GM18498 (cell line): Measurements from ENCODE around the gene EIF3J.
"Not testable (repeated sequence)": the region's sequence is repeated elsewhere in the genome, so short reads cannot be mapped to it uniquely, and the experiment has no call there.

Experiments
- ATAC-seq: cut with Tn5 transposase; IDR thresholded peaks from one replicate; pipeline ENCODE4 v1.9.1; 2021; ENCODE audit warnings: mild to moderate bottlenecking, moderate library complexity; ENCODE audit not compliant: unreplicated experiment

EIF3J gene

GRCh38 chr15:44541282-44541958, 4.5 kb downstream of the EIF3J start:
- no peak for ATAC-seq

DNA sequence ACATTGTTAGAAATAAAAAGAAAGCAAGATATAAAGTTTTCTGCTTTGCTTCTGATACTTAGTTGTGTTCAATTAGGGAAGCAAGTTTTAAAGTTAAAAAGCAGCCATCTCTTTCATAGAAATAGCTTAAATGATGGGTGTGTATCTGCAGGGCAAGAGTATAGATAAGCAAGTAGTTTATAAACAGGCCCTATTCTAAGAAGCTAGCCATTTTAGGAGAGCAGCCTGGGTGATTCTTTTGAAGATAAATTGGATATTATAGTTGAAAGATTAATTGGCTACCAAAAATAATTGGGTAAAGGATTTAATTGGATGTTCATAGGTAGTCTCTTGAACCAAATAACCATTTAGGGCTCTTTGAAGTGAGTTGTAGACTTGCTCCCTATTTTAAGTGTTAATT, 5.6 kb downstream of the EIF3J start:
- no peak for ATAC-seq

GRCh38 chr15:44544745-44545144, 7.8 kb downstream of the EIF3J start:
- not testable (repeated sequence) for ATAC-seq

DNA sequence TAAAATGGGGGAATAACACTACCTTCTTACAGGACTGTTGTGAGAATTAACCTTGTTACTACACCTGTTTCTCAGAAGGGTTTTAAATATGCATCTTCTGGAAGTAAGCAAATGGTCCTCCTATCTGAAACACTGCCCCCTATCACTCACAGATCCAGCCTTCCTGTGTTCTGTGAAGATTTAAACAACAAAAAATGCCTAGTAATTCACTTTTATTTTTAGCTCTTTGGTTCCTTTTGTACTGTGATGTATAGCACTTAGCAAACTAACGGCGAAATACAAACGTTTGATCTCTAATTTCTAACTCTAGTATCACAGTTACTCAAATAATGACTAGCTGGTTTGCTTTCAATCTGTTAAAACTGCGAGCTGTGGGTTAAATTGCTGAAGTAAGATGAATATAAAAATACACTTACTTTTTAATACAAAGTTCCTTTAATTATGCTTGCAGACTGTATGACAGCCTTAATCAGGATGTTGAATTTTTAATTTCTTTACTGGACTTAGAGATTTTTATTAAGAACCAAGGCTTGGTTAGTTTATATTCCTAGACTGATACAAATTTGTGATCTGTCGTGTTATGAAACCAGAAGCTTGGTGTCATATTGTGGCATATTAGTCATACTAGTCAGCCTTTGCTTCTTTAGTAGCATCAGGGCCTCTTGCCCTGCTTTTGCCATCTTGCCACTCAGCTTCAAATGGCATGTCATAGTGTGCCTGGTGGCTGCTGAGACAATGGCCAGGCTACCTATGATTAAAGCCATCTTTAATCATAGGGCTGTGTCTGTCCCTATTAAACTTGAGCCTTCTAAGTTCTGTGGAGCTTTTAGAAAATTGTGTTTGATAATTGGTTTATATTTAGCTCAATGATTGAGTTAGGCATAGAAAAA, 9.2 kb downstream of the EIF3J start:
- ATAC-seq, result peak; percentile 77

GRCh38 chr15:44549152-44549551, 12.2 kb downstream of the EIF3J start:
- ATAC-seq, result not testable (repeated sequence)

GRCh38 chr15:44550256-44550655, 13.3 kb downstream of the EIF3J start:
- ATAC-seq, result no peak

GRCh38 chr15:44550734-44551133, 13.8 kb downstream of the EIF3J start:
- ATAC-seq, result no peak

- ATAC-seq, result no peak
Observed at GRCh38 chr15:44554934-44555723, 18.2 kb downstream of the EIF3J start.

DNA sequence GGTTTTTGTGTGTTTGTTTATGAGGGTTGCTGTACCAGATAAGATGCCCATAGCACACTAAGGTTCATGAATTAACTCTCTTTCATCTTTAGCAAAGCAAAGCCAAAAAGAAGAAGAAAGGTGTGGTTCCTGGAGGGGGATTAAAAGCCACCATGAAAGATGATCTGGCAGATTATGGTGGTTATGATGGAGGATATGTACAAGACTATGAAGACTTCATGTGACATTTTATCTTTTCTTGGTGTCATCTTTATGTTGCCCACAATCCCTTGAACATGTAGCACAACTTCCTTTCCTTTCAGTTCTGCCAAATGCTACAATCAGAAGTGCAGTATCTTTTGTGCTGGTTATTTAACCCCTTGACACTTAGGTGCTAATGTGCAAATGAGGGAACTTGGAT, 24.0 kb downstream of the EIF3J start:
- ATAC-seq, result not testable (repeated sequence)

DNA sequence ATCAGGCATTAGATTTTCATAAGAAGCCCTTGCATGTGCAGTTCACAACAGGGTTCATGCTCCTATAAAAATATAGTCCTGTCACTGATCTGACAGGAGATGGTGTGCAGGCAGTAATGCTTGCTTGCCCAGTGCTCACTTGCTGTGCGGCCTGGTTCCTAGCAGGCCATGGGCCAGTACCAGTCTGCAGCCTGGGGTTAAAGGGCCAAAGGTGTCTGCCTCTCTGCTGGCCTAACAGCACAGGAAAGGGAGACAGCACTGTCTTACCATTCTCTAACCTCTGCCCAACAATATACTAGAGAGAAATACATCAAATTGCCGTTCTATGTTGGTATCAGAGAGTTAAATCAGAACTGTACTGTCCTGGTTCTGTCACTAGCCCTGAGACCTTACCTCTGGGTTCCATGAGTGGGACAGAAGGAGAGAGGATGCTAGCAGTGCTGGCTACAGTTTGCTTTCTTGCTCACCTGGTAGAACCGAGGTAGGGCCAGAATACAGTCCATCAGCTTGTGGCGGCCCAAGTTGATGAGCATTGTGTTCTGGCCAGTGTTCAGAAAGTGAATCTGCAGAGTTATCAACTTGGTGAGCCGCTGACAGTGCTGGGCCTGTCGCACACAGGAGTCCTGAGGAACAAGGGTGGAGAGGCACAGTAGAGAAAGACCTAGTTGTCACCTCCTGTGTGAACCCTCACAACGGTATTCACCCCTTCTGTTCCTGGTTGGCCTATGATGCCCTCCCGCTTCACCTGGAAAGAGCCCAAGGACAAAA, 28.6 kb downstream of the EIF3J start:
- no peak for ATAC-seq

DNA sequence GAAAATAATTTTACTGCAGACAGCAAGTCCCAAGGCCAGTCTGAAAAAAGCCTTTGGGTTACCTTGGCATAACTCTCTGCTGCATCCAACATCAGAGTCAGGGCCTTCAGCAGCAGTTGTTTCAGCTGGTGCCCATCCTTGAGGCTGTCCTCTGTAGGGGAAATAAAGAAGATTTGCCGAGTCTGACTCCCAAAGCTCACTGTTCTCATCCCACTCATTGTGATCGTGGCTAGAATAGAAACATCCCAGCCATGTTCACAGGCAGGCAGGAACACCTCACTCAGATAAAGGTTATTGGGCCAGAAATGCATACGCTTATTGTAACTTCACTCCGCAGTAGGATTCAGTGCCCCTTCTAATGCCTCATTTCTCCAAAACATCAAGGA, 29.2 kb downstream of the EIF3J start:
- no peak for ATAC-seq

GRCh38 chr15:44568338-44568737, 31.4 kb downstream of the EIF3J start:
- no peak for ATAC-seq

GRCh38 chr15:44569316-44569715, 32.4 kb downstream of the EIF3J start:
- no peak for ATAC-seq

- no peak for ATAC-seq
Observed at GRCh38 chr15:44570361-44570760, 33.4 kb downstream of the EIF3J start.

GRCh38 chr15:44573386-44573785, 36.4 kb downstream of the EIF3J start:
- ATAC-seq, result no peak

DNA sequence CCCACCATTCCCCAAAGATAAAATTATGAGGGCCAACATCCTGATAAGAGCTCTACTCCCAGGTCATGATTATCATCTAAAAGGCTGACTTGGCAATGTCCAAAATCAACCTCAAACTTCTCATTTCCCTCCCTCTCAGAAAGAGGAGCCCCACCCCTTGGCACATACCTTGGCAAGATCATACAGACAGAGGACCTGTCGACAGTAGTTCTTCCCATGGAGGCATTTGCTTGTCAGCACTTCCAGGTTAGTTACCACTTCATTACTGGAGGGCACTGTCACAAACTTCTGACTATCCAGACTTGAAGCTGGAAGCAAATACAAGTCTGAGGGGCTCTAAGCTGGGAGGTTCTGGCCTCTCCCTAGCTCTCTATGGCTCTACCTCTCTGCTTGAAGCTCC, 37.8 kb downstream of the EIF3J start:
- no peak for ATAC-seq

DNA sequence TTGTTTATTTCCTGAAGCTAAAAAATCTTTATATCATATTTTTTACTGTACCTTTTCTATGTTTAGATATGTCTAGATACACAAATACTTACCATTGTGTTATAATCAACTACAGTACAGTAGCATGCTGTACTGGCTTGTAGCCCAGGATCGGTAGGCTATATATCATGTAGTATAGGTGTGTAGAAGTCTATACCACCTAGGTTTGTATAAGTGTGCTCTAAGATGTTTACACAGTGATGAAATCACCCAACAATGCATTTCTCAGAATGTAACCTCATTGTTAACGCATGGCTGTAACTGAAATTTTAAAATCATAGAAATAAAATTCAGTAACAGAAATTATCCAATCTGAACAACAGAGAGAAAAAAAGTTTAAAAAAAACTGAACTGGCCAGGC, 43.2 kb downstream of the EIF3J start:
- no peak for ATAC-seq

DNA sequence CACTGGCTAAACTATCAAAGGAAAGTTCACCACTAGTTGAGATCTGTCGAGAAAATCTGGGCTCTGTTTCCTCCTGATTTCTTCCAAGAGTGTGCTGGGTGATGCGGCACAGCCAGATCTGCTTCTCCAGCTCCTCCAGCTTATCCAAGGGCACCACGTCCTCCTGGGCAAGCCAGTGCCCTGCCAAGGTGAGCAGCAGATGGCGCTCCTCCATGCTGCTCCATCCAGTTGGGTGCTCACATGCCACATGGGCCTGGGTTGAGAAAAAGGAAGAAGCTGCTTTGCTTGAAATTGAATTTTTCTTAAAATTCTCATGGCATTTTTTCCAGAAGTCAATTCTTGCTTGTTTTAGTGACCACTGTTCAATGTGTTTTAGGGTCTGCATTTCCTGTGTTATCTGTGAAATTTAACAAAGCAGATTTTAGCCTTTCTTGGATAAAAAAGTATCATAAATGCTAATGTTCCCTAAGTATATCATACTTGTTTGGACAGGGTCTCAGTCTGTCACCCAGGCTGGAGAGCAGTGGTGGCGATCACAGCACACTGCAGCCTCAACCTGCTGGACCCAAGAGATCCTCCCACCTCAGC, 47.3 kb downstream of the EIF3J start:
- no peak for ATAC-seq

DNA sequence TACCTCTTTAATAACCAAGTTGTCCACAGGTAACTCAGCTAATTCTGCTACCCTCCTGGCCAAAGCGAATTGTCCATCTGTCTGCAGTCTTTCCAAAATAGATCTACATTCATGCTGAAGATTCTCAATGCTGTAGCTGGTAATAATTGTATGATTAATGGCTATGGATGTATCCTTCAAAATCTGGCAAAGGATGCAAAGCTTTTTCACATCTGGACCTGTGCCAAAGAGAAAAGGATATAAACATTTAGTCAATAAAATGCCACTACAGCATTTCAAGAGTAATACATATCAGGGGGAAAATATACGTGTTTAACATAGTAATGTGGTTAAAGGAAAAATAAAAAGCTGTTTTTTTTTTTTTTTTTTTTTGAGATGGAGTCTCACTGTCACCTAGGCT, 48.7 kb downstream of the EIF3J start:
- no peak for ATAC-seq

GRCh38 chr15:44588541-44588940, 51.6 kb downstream of the EIF3J start:
- no peak for ATAC-seq
